HepG2 (cell line): Measurements from ENCODE around the gene TENM3. TPM values are rescaled to one million over a fixed set of nuclear protein-coding genes. Genes with fewer than 3 reads are reported as not detected.

Source experiments
- ATAC-seq: fragments of 200-7000 bp; cut with Tn5 transposase; 3 replicates; pipeline ENCODE4 v1.9.1; 2020; ENCODE audit warnings: mild to moderate bottlenecking, moderate library complexity
- BruUV-seq: library from RNA; stranded (reverse); fragments of 400-500 nt; replicated peaks from 2 replicates; lab custom pipeline; 2021; lab: Mats Ljungman, UMichigan
- CTCF ChIA-PET: fragments of 300-600 bp; formaldehyde crosslinking; extraction: SDS; loops from one replicate; lab custom pipeline; 2021; ENCODE audit warnings: low total read pairs, inconsistent platforms, low intra/inter-chr PET ratio; lab: Yijun Ruan, JAX
- POLR2A ChIA-PET: fragments of 350-600 bp; sonication (Branson Sonifier 250); formaldehyde crosslinking; loops from one replicate; lab custom pipeline; 2020; ENCODE audit warnings: antibody characterized with exemption, inconsistent platforms; lab: Yijun Ruan, JAX
- DNase-seq: peaks from one replicate; pipeline ENCODE4 v3.0.0-alpha.2; 2015; ENCODE audit warnings: low spot score
- FAIRE-seq: peaks from 3 replicates; lab custom pipeline; 2011; peaks lifted over from hg19 to GRCh38; lab: Jason Lieb, UNC
- H2AFZ ChIP-seq: one replicate; pipeline ENCODE4 v1.6.1; 2011; ENCODE audit warnings: low read length, inconsistent platforms
- H3K27ac ChIP-seq: fragments of 300-600 bp; 3 replicates; pipeline ENCODE4 v1.8.0; 2011; ENCODE audit warnings: mixed run types, mild to moderate bottlenecking, mixed read lengths, low read length, inconsistent platforms; ENCODE audit not compliant: insufficient read depth; ENCODE audit errors: extremely low read length
- H3K27me3 ChIP-seq, 2 experiments: fragments of 200-600 bp in 1 of 2; 2 replicates in 1 of 2; 3 replicates in 1 of 2; pipeline versions ENCODE4 v1.6.0 to v1.8.0; 2011; ENCODE audit warnings: low read length in 2 of 2, mild to moderate bottlenecking in 2 of 2, moderate library complexity in 2 of 2, inconsistent platforms in 1 of 2; ENCODE audit not compliant: insufficient read depth in 2 of 2, control insufficient read depth in 1 of 2
- H3K36me3 ChIP-seq, 2 experiments: fragments of 200-600 bp in 1 of 2; replicated peaks in 1 of 2; 2 replicates in 1 of 2; 3 replicates in 1 of 2; pipeline versions ENCODE4 v1.5.1 to v1.8.0; 2011; ENCODE audit warnings: low read length in 2 of 2, inconsistent platforms in 1 of 2; ENCODE audit not compliant: insufficient read depth in 2 of 2, control insufficient read depth in 1 of 2
- H3K4me1 ChIP-seq: 2 replicates; pipeline ENCODE4 v1.5.1; 2012; ENCODE audit warnings: low read length, inconsistent platforms; ENCODE audit not compliant: insufficient read depth
- H3K4me2 ChIP-seq: 2 replicates; pipeline ENCODE4 v1.6.0; 2011; ENCODE audit warnings: low read depth, low read length, inconsistent platforms
- H3K4me3 ChIP-seq, 3 experiments: fragments of 200-600 bp in 1 of 3; sonication (generic), shearing (Covaris generic) in 1 of 3; replicated peaks in 1 of 3; 2 replicates each; pipeline ENCODE4 v1.5.1; 2011 to 2016; ENCODE audit warnings: low read length in 3 of 3, inconsistent platforms in 2 of 3, low read depth in 2 of 3, mild to moderate bottlenecking in 2 of 3, control low read depth in 1 of 3, mixed read lengths in 1 of 3; ENCODE audit not compliant: insufficient read depth in 1 of 3
- H3K79me2 ChIP-seq: one replicate; pipeline ENCODE4 v1.6.1; 2011; ENCODE audit warnings: low read length, inconsistent platforms; ENCODE audit not compliant: insufficient read depth
- H3K9ac ChIP-seq: 2 replicates; pipeline ENCODE4 v1.6.0; 2011; ENCODE audit warnings: mild to moderate bottlenecking, low read depth, low read length, inconsistent platforms; ENCODE audit not compliant: insufficient read depth
- H3K9me3 ChIP-seq: 2 replicates; pipeline ENCODE4 v1.5.1; 2012; ENCODE audit warnings: mild to moderate bottlenecking, low read length
- H4K20me1 ChIP-seq: 2 replicates; pipeline ENCODE4 v1.6.0; 2011; ENCODE audit warnings: inconsistent platforms, mild to moderate bottlenecking, low read length, moderate library complexity; ENCODE audit not compliant: insufficient read depth
- AKAP8 ChIP-seq: sonication (generic); formaldehyde crosslinking; IDR thresholded peaks from 2 replicates; pipeline ENCODE4 v1.5.1; 2020; ENCODE audit warnings: mild to moderate bottlenecking, missing genetic modification reagents
- ATF7 ChIP-seq, 2 experiments: fragments of 450-650 bp in 1 of 2; sonication (generic) in 1 of 2; formaldehyde crosslinking in 1 of 2; IDR thresholded peaks; 2 replicates each; pipeline versions ENCODE4 v1.4.0 to v1.6.1; 2016 to 2020; ENCODE audit warnings: antibody characterized with exemption in 1 of 2, mild to moderate bottlenecking in 1 of 2, missing genetic modification reagents in 1 of 2
- CEBPG ChIP-seq: IDR thresholded peaks from 2 replicates; pipeline ENCODE4 v1.6.1; 2016
- MTA3 ChIP-seq: sonication (generic); formaldehyde crosslinking; IDR thresholded peaks from 2 replicates; pipeline ENCODE4 v1.4.0; 2020; ENCODE audit warnings: missing genetic modification reagents
- RARG ChIP-seq: sonication (generic); formaldehyde crosslinking; IDR thresholded peaks from 2 replicates; pipeline ENCODE4 v1.4.0; 2020; ENCODE audit warnings: low read depth, mild to moderate bottlenecking, missing genetic modification reagents
- SNRNP70 ChIP-seq: fragments of 200-400 bp; formaldehyde crosslinking; IDR thresholded peaks from 2 replicates; pipeline ENCODE4 v1.6.1; 2017; ENCODE audit warnings: mild to moderate bottlenecking, low read depth, low read length, moderate library complexity
- ZFP82 ChIP-seq: sonication (generic); formaldehyde crosslinking; IDR thresholded peaks from 2 replicates; pipeline ENCODE4 v1.5.1; 2020; ENCODE audit warnings: mild to moderate bottlenecking, missing genetic modification reagents, borderline replicate concordance
- WGBS: methylation state at CpG from one replicate; pipeline ENCODE4 v1.1.6; 2017; ENCODE audit warnings: low lambda C conversion rate; 5-methylcytosine and 5-hydroxymethylcytosine counted together
- in situ Hi-C: cut with HindIII; loops from 2 replicates; pipeline ENCODE4 v1.10.0; 2017; ENCODE audit warnings: low pct_unique_long_range_greater_than_20kb; ENCODE audit not compliant: extremely low pct_ligation_motif_present
- intact Hi-C: fragments of 100-400 bp; cut with micrococcal nuclease; formaldehyde crosslinking; loops from one replicate; pipeline ENCODE4 v1.10.0; 2022; ENCODE audit not compliant: unreplicated experiment
- polyA plus RNA-seq, 8 experiments: library from polyadenylated mRNA; depleted of rRNA in 3 of 8; stranded (reverse) in 7 of 8; unstranded in 1 of 8; fragments of >200 nt; fragmentation: Illumina TruSeq in 4 of 8; extraction: Trizol in 4 of 8; gene quantifications; 2 replicates each; pipeline versions ENCODE4 v1.2.1 to v1.2.3, GENCODE V29; 2011 to 2016; ENCODE audit warnings: low read depth in 4 of 8, missing spikeins in 1 of 8, mixed read lengths in 1 of 8; ENCODE audit not compliant: insufficient read depth in 1 of 8
- total RNA-seq, 5 experiments: library from RNA; depleted of rRNA; stranded (reverse); fragments of >200 nt; fragmentation: Illumina TruSeq; extraction: Trizol; gene quantifications; 2 replicates each; pipeline ENCODE4 v1.2.3, GENCODE V29; 2016; ENCODE audit warnings: low read depth in 1 of 5
- TF ChIP-seq, protein P1 (sequence below): sonication (generic); formaldehyde crosslinking; IDR thresholded peaks from 2 replicates; pipeline ENCODE4 v1.5.1; 2020; ENCODE audit warnings: missing genetic modification reagents, mild to moderate bottlenecking, borderline replicate concordance
- TF ChIP-seq, protein P2 (sequence below): sonication (generic); formaldehyde crosslinking; IDR thresholded peaks from 2 replicates; pipeline ENCODE4 v1.5.1; 2020; ENCODE audit warnings: missing genetic modification reagents, mild to moderate bottlenecking, borderline replicate concordance

Gene TENM3
- total and polyA plus RNA-seq, 2 of the 13 experiments (the other 11 are each of a cell fraction or from before 2014, with no cell fraction given): 0.04 TPM; not detected in 1

DNA sequence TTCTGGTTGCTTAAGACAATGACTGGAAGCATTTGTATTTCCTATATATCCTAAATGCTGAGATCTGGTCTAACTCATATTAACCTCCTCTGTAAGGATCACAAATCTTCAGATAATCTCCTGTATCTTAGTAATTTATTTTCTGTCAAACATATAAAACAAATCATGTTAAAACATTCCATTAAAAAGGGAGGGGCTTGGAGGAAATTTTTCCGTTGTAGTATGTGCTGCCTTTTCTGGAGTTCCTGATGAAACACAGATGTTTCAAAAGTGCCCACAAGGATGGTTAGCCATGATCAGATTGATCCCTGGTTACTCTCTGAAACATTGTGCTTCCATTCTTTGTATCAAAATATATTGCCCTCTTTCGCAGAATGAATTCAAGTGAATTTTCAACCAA lies 182.1 kb downstream of the TENM3 start:
- Histone ChIP-seq H3K4me1 (no peaks in the 10 kb centered on the region), H3K27me3 (no peaks in the 10 kb centered on the region; a peak in 1 of 5 replicates), H3K79me2 (no peaks in the 10 kb centered on the region), H3K36me3 (no peaks in the 10 kb centered on the region), H3K9me3 (no peaks in the 10 kb centered on the region), H3K4me3 (no peak overlapping the region), H3K27ac (no peak overlapping the region), H3K4me2 (no peak overlapping the region), H4K20me1 (no peaks in the 10 kb centered on the region), H3K9ac (no peak overlapping the region), H2AFZ (no peak overlapping the region)
- no TSS peak for BruUV-seq
- in situ Hi-C loops (no loop called here), intact Hi-C loops (no loop called here)
- ChIA-PET CTCF (no interaction called here), POLR2A (no interaction called here)
- ATAC-seq: no peak
- no peak for DNase-seq
- FAIRE-seq: no peak
- 32% methylated on average over 2 of the region's 2 CpGs for WGBS
- no peak for TF ChIP-seq ATF7 (IDR thresholded peaks at IDR 0.05)
- no peak for TF ChIP-seq ATF7 (CRISPR knock-in tag; IDR thresholded peaks at IDR 0.05)
- no peak for TF ChIP-seq MTA3
- no peak for TF ChIP-seq ZFP82 (CRISPR knock-in tag)
- TF ChIP-seq AKAP8 (CRISPR knock-in tag): no peak
- no peak for TF ChIP-seq CEBPG
- TF ChIP-seq, protein P1, sequence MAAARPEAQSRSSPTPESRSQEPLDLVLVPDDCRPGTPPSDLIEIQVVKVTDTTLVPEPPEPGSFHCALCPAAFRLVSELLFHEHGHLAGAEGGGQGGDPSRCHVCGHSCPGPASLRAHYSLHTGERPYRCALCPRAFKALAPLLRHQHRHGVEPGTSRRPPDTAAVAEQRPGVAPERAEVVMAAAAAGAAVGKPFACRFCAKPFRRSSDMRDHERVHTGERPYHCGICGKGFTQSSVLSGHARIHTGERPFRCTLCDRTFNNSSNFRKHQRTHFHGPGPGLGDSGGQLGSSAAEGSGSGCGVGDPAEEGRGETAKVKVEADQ (CRISPR knock-in tag): no peak
- TF ChIP-seq, protein P2, sequence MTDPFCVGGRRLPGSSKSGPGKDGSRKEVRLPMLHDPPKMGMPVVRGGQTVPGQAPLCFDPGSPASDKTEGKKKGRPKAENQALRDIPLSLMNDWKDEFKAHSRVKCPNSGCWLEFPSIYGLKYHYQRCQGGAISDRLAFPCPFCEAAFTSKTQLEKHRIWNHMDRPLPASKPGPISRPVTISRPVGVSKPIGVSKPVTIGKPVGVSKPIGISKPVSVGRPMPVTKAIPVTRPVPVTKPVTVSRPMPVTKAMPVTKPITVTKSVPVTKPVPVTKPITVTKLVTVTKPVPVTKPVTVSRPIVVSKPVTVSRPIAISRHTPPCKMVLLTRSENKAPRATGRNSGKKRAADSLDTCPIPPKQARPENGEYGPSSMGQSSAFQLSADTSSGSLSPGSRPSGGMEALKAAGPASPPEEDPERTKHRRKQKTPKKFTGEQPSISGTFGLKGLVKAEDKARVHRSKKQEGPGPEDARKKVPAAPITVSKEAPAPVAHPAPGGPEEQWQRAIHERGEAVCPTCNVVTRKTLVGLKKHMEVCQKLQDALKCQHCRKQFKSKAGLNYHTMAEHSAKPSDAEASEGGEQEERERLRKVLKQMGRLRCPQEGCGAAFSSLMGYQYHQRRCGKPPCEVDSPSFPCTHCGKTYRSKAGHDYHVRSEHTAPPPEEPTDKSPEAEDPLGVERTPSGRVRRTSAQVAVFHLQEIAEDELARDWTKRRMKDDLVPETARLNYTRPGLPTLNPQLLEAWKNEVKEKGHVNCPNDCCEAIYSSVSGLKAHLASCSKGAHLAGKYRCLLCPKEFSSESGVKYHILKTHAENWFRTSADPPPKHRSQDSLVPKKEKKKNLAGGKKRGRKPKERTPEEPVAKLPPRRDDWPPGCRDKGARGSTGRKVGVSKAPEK (CRISPR knock-in tag): no peak
- no peak for TF ChIP-seq RARG (CRISPR knock-in tag)
- TF ChIP-seq SNRNP70: no peak
